Measurements from ENCODE around the gene SCUBE3. TPM values are rescaled to one million over a fixed set of nuclear protein-coding genes. Genes with fewer than 3 reads are reported as not detected.

SCUBE3 gene
- total and polyA plus RNA-seq, 2 of the 8 experiments (the other 6 are each of a cell fraction or from before 2014, with no cell fraction given): 0.80 to 1.0 TPM

DNA sequence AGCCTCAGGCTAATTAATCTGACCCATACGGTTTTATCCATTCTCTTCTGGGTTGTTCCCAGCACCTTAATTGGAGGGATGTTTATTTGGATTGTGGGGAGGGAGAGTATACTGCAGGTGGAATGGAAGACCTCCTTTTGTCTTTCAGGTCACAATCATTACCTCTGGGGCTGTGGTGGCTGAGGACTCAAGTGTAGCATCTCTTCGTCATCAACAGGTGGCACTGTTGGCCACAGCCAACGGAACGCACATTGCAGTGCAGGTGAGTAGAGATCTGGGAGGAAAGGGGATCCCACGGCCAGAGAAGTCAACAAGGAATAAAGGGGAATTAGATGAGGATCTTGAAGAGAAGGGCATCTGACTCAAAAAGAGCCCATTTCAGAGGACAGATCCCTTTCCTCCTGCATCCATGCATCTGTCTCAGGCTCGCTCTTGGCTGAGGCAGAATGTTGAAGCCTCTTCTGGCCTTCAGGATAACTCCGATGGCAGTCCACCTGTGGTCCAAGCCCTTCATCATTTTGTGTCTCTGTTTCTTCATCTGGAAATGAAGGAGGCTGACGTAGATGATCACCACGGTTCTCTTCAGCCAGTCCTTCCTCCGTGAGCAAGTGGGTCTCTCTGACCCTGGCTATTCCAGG lies 80.7 kb downstream of the SCUBE3 start:
- Histone ChIP-seq H3K79me2 (ENCODE audit: control insufficient read depth in 1 of 2, insufficient read depth in 2 of 2, low read length in 2 of 2) (no peaks in the 10 kb centered on the region), H3K14ac (ENCODE audit: insufficient read length) (no peak overlapping the region), H2AFZ (ENCODE audit: low read length) (no peak overlapping the region), H4K91ac (replicated peaks; ENCODE audit: insufficient read length, low read length) (no peak overlapping the region), H2BK120ac (replicated peaks; ENCODE audit: low read depth, low read length) (no peak overlapping the region), H2BK20ac (ENCODE audit: low read length) (no peak overlapping the region), H4K20me1 (replicated peaks in 1 of 2; ENCODE audit: control insufficient read depth in 1 of 2, insufficient read depth in 2 of 2, low read length in 2 of 2) (no peaks in the 10 kb centered on the region), H2BK12ac (ENCODE audit: low read depth, low read length) (no peak overlapping the region), H2BK15ac (ENCODE audit: low read length) (no peak overlapping the region), H3K9ac (replicated peaks in 1 of 4; ENCODE audit: extremely low read depth in 1 of 4, low read depth in 3 of 4, low read length in 3 of 4) (no peak overlapping the region), H4K8ac (ENCODE audit: extremely low read depth, insufficient read depth, low read length) (no peak overlapping the region), H3K27ac (ENCODE audit: low read depth, low read length) (no peak overlapping the region), H3K56ac (replicated peaks; ENCODE audit: insufficient read length, low read depth, low read length) (no peak overlapping the region), H3K4me3 (ENCODE audit: extremely low read depth in 1 of 4, insufficient read depth in 2 of 4, low read depth in 3 of 4, low read length in 4 of 4) (no peak overlapping the region), H3K79me1 (ENCODE audit: low read depth, low read length) (no peaks in the 10 kb centered on the region), H3K4me2 (ENCODE audit: insufficient read depth in 1 of 2, low read depth in 2 of 2, low read length in 2 of 2) (no peak overlapping the region), H3K18ac (ENCODE audit: extremely low read depth, low read length) (no peak overlapping the region), H3K23me2 (ENCODE audit: low read depth, low read length) (no peaks in the 10 kb centered on the region), H3K4me1 (replicated peaks in 1 of 4; ENCODE audit: control insufficient read depth in 3 of 4, insufficient read depth in 4 of 4, low read length in 3 of 4) (peaks cover 0 to 10% (median 7%) of the 10 kb centered on the region in 4 experiments; a peak in 6 of 7 replicates), H3K9me3 (ENCODE audit: insufficient read depth in 2 of 2, low read depth in 1 of 2, low read length in 1 of 2) (no peaks in the 10 kb centered on the region), H3K23ac (ENCODE audit: insufficient read length) (no peak overlapping the region), H4K5ac (ENCODE audit: insufficient read length, low read depth, low read length) (no peak overlapping the region), H2BK5ac (ENCODE audit: low read depth, low read length) (no peak overlapping the region), H3K4ac (replicated peaks; ENCODE audit: insufficient read length, low read depth, low read length) (no peak overlapping the region), H3K27me3 (replicated peaks in 1 of 4; ENCODE audit: control insufficient read depth in 3 of 4, extremely low read depth in 1 of 4, insufficient read depth in 3 of 4, low read length in 3 of 4) (no peaks in the 10 kb centered on the region), H2AK5ac (ENCODE audit: low read depth, low read length) (no peak overlapping the region), H3K36me3 (ENCODE audit: control insufficient read depth in 2 of 4, insufficient read depth in 4 of 4, low read length in 3 of 4) (peaks cover 2 to 5% (median 3%) of the 10 kb centered on the region in 4 experiments; a peak in 5 of 8 replicates)
- WGBS, 2 experiments (ENCODE audit: extremely low coverage in 1 of 2, insufficient coverage in 1 of 2, insufficient read length in 1 of 2, insufficient replicate concordance in 2 of 2, low coverage in 1 of 2, low lambda C conversion rate in 2 of 2, missing lambda C conversion rate in 1 of 2): 62% methylated on average over 10 of the region's 10 CpGs; no CpG with 5 or more reads in 1 of the 2 experiments
- DNase-seq (ENCODE audit: low read depth in 1 of 2, low spot score in 2 of 2): no peak
- ChIA-PET CTCF (ENCODE audit: partially characterized antibody) (interaction anchor here (0.7 to 20.6 kb wide), 25 partner anchors 9 to 226 kb away, joined by 3 to 358 read pairs (median 5); partner anchors contain the start of genes FANCE, PPARD and RPL10A), POLR2A (ENCODE audit: partially characterized antibody) (interaction anchor here (0.7 to 1.2 kb wide), 3 partner anchors 16 to 183 kb away, joined by 3 read pairs; partner anchors contain the start of gene RPL10A)
- peak; percentile 85 to 87 for TF ChIP-seq RAD21 (IDR thresholded peaks at IDR 0.05 in 1 of 2, conservative IDR thresholded peaks at IDR 0.05 in 1 of 2; ENCODE audit: low read depth in 2 of 2, low read length in 2 of 2)
- TF ChIP-seq JUN (IDR thresholded peaks at IDR 0.05; ENCODE audit: low read depth, low read length): no peak
- TF ChIP-seq BACH1 (IDR thresholded peaks at IDR 0.05; ENCODE audit: low read length): no peak
- TF ChIP-seq, protein P1, sequence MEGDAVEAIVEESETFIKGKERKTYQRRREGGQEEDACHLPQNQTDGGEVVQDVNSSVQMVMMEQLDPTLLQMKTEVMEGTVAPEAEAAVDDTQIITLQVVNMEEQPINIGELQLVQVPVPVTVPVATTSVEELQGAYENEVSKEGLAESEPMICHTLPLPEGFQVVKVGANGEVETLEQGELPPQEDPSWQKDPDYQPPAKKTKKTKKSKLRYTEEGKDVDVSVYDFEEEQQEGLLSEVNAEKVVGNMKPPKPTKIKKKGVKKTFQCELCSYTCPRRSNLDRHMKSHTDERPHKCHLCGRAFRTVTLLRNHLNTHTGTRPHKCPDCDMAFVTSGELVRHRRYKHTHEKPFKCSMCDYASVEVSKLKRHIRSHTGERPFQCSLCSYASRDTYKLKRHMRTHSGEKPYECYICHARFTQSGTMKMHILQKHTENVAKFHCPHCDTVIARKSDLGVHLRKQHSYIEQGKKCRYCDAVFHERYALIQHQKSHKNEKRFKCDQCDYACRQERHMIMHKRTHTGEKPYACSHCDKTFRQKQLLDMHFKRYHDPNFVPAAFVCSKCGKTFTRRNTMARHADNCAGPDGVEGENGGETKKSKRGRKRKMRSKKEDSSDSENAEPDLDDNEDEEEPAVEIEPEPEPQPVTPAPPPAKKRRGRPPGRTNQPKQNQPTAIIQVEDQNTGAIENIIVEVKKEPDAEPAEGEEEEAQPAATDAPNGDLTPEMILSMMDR (IDR thresholded peaks at IDR 0.05; ENCODE audit: control extremely low read depth in 1 of 3, insufficient read depth in 1 of 3, low read depth in 1 of 3, low read length in 3 of 3): peak; percentile 82 to 93 (median 92)
- peak; percentile 85 for TF ChIP-seq CREB1 (IDR thresholded peaks at IDR 0.05)
- no peak for TF ChIP-seq HDAC6 (IDR thresholded peaks at IDR 0.05; ENCODE audit: low read depth, low read length)
- FAIRE-seq: peak; percentile 96

Measured in H1 (cell line).